HEK293 (cell line): Measurements from ENCODE around the gene RHBDF2.
A peak's percentile ranks its signal among the peaks of the same experiment; 100 is the strongest.

ENCODE experiments used
- GLIS1 ChIP-seq: fragments of 450-650 bp; formaldehyde crosslinking; IDR thresholded peaks from 2 replicates; pipeline ENCODE4 v1.5.1; 2016; ENCODE audit warnings: missing biosample characterization, missing genetic modification characterization
- RBAK ChIP-seq: fragments of 450-650 bp; formaldehyde crosslinking; IDR thresholded peaks from 2 replicates; pipeline ENCODE4 v1.5.1; 2016; ENCODE audit warnings: missing biosample characterization, missing genetic modification characterization
- ZBTB20 ChIP-seq: fragments of 450-650 bp; formaldehyde crosslinking; IDR thresholded peaks from 2 replicates; pipeline ENCODE4 v1.5.1; 2016; ENCODE audit warnings: missing biosample characterization, missing genetic modification characterization
- ZBTB48 ChIP-seq: fragments of 450-650 bp; formaldehyde crosslinking; IDR thresholded peaks from 2 replicates; pipeline ENCODE4 v1.5.1; 2016; ENCODE audit warnings: missing biosample characterization, missing genetic modification characterization
- ZFHX2 ChIP-seq: fragments of 450-650 bp; formaldehyde crosslinking; conservative IDR thresholded peaks from 2 replicates; pipeline ENCODE4 v1.5.1; 2016; ENCODE audit warnings: missing biosample characterization, missing genetic modification characterization
- ZNF221 ChIP-seq: fragments of 450-650 bp; formaldehyde crosslinking; IDR thresholded peaks from 2 replicates; pipeline ENCODE4 v1.5.1; 2017; ENCODE audit warnings: missing biosample characterization, missing genetic modification characterization, borderline replicate concordance
- ZNF274 ChIP-seq, 2 experiments: fragments of 200-500 bp in 1 of 2; fragments of 450-650 bp in 1 of 2; sonication (Bioruptor generic) in 1 of 2; formaldehyde crosslinking in 1 of 2; IDR thresholded peaks; 2 replicates each; pipeline versions ENCODE4 v1.5.1 to v1.6.1; 2014 to 2016; ENCODE audit warnings: borderline replicate concordance in 1 of 2, inconsistent platforms in 1 of 2, low read length in 1 of 2, missing biosample characterization in 1 of 2, missing genetic modification characterization in 1 of 2
- ZNF324 ChIP-seq: fragments of 450-650 bp; formaldehyde crosslinking; IDR thresholded peaks from 2 replicates; pipeline ENCODE4 v1.5.1; 2016; ENCODE audit warnings: missing biosample characterization, missing genetic modification characterization
- ZNF423 ChIP-seq: fragments of 450-650 bp; formaldehyde crosslinking; IDR thresholded peaks from 2 replicates; pipeline ENCODE4 v1.5.1; 2016; ENCODE audit warnings: missing biosample characterization, missing genetic modification characterization
- ZNF701 ChIP-seq: fragments of 450-650 bp; formaldehyde crosslinking; IDR thresholded peaks from 2 replicates; pipeline ENCODE4 v1.5.1; 2016; ENCODE audit warnings: missing biosample characterization, missing genetic modification characterization
- ZNF837 ChIP-seq: fragments of 450-650 bp; formaldehyde crosslinking; IDR thresholded peaks from 2 replicates; pipeline ENCODE4 v1.5.1; 2016; ENCODE audit warnings: missing biosample characterization, missing genetic modification characterization
- ZSCAN4 ChIP-seq: fragments of 450-650 bp; formaldehyde crosslinking; IDR thresholded peaks from 2 replicates; pipeline ENCODE4 v1.5.1; 2017; ENCODE audit warnings: missing biosample characterization, missing genetic modification characterization
- ZXDB ChIP-seq: fragments of 450-650 bp; formaldehyde crosslinking; IDR thresholded peaks from 2 replicates; pipeline ENCODE4 v1.5.1; 2016; ENCODE audit warnings: missing biosample characterization, missing genetic modification characterization
- TF ChIP-seq, protein P1 (sequence below): fragments of 450-650 bp; formaldehyde crosslinking; IDR thresholded peaks from 2 replicates; pipeline ENCODE4 v1.5.1; 2016; ENCODE audit warnings: missing biosample characterization, missing genetic modification characterization, borderline replicate concordance
- TF ChIP-seq, protein P2 (sequence below): fragments of 450-650 bp; formaldehyde crosslinking; IDR thresholded peaks from 2 replicates; pipeline ENCODE4 v1.5.1; 2016; ENCODE audit warnings: missing biosample characterization, missing genetic modification characterization
- TF ChIP-seq, protein P3 (sequence below): fragments of 450-650 bp; formaldehyde crosslinking; IDR thresholded peaks from 2 replicates; pipeline ENCODE4 v1.5.1; 2017; ENCODE audit warnings: missing biosample characterization, missing genetic modification characterization
- TF ChIP-seq, protein P4 (sequence below): fragments of 450-650 bp; formaldehyde crosslinking; IDR thresholded peaks from 2 replicates; pipeline ENCODE4 v1.5.1; 2016; ENCODE audit warnings: missing biosample characterization, missing genetic modification characterization, low read depth

RHBDF2 gene

GRCh38 chr17:76545918-76546555, 44.8 kb upstream of the RHBDF2 start (continued):
- TF ChIP-seq, protein P1, sequence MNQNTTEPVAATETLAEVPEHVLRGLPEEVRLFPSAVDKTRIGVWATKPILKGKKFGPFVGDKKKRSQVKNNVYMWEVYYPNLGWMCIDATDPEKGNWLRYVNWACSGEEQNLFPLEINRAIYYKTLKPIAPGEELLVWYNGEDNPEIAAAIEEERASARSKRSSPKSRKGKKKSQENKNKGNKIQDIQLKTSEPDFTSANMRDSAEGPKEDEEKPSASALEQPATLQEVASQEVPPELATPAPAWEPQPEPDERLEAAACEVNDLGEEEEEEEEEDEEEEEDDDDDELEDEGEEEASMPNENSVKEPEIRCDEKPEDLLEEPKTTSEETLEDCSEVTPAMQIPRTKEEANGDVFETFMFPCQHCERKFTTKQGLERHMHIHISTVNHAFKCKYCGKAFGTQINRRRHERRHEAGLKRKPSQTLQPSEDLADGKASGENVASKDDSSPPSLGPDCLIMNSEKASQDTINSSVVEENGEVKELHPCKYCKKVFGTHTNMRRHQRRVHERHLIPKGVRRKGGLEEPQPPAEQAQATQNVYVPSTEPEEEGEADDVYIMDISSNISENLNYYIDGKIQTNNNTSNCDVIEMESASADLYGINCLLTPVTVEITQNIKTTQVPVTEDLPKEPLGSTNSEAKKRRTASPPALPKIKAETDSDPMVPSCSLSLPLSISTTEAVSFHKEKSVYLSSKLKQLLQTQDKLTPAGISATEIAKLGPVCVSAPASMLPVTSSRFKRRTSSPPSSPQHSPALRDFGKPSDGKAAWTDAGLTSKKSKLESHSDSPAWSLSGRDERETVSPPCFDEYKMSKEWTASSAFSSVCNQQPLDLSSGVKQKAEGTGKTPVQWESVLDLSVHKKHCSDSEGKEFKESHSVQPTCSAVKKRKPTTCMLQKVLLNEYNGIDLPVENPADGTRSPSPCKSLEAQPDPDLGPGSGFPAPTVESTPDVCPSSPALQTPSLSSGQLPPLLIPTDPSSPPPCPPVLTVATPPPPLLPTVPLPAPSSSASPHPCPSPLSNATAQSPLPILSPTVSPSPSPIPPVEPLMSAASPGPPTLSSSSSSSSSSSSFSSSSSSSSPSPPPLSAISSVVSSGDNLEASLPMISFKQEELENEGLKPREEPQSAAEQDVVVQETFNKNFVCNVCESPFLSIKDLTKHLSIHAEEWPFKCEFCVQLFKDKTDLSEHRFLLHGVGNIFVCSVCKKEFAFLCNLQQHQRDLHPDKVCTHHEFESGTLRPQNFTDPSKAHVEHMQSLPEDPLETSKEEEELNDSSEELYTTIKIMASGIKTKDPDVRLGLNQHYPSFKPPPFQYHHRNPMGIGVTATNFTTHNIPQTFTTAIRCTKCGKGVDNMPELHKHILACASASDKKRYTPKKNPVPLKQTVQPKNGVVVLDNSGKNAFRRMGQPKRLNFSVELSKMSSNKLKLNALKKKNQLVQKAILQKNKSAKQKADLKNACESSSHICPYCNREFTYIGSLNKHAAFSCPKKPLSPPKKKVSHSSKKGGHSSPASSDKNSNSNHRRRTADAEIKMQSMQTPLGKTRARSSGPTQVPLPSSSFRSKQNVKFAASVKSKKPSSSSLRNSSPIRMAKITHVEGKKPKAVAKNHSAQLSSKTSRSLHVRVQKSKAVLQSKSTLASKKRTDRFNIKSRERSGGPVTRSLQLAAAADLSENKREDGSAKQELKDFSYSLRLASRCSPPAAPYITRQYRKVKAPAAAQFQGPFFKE = no peak
- TF ChIP-seq ZNF324 (tag by site-specific recombination) = no peak
- TF ChIP-seq ZNF423 (tag by site-specific recombination) = peak; percentile 93
- TF ChIP-seq, protein P2, sequence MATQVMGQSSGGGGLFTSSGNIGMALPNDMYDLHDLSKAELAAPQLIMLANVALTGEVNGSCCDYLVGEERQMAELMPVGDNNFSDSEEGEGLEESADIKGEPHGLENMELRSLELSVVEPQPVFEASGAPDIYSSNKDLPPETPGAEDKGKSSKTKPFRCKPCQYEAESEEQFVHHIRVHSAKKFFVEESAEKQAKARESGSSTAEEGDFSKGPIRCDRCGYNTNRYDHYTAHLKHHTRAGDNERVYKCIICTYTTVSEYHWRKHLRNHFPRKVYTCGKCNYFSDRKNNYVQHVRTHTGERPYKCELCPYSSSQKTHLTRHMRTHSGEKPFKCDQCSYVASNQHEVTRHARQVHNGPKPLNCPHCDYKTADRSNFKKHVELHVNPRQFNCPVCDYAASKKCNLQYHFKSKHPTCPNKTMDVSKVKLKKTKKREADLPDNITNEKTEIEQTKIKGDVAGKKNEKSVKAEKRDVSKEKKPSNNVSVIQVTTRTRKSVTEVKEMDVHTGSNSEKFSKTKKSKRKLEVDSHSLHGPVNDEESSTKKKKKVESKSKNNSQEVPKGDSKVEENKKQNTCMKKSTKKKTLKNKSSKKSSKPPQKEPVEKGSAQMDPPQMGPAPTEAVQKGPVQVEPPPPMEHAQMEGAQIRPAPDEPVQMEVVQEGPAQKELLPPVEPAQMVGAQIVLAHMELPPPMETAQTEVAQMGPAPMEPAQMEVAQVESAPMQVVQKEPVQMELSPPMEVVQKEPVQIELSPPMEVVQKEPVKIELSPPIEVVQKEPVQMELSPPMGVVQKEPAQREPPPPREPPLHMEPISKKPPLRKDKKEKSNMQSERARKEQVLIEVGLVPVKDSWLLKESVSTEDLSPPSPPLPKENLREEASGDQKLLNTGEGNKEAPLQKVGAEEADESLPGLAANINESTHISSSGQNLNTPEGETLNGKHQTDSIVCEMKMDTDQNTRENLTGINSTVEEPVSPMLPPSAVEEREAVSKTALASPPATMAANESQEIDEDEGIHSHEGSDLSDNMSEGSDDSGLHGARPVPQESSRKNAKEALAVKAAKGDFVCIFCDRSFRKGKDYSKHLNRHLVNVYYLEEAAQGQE (tag by site-specific recombination) = peak; percentile 61
- 0 out of 2 replicates have a peak, but pooled peaks have one; percentile 36 for TF ChIP-seq ZSCAN4 (tag by site-specific recombination)
- TF ChIP-seq ZNF701 (tag by site-specific recombination) = no peak
- no peak for TF ChIP-seq ZNF221 (tag by site-specific recombination)
- TF ChIP-seq, protein P3, sequence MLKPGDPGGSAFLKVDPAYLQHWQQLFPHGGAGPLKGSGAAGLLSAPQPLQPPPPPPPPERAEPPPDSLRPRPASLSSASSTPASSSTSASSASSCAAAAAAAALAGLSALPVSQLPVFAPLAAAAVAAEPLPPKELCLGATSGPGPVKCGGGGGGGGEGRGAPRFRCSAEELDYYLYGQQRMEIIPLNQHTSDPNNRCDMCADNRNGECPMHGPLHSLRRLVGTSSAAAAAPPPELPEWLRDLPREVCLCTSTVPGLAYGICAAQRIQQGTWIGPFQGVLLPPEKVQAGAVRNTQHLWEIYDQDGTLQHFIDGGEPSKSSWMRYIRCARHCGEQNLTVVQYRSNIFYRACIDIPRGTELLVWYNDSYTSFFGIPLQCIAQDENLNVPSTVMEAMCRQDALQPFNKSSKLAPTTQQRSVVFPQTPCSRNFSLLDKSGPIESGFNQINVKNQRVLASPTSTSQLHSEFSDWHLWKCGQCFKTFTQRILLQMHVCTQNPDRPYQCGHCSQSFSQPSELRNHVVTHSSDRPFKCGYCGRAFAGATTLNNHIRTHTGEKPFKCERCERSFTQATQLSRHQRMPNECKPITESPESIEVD (tag by site-specific recombination) = no peak
- TF ChIP-seq ZXDB = no peak
- no peak for TF ChIP-seq ZNF837
- TF ChIP-seq RBAK (tag by site-specific recombination) = no peak
- TF ChIP-seq ZNF274 (IDR thresholded peaks at IDR 0.05; ENCODE audit: low read length) = no peak
- no peak for TF ChIP-seq ZNF274 (tag by site-specific recombination; IDR thresholded peaks at IDR 0.05; ENCODE audit: borderline replicate concordance)
- TF ChIP-seq, protein P4, sequence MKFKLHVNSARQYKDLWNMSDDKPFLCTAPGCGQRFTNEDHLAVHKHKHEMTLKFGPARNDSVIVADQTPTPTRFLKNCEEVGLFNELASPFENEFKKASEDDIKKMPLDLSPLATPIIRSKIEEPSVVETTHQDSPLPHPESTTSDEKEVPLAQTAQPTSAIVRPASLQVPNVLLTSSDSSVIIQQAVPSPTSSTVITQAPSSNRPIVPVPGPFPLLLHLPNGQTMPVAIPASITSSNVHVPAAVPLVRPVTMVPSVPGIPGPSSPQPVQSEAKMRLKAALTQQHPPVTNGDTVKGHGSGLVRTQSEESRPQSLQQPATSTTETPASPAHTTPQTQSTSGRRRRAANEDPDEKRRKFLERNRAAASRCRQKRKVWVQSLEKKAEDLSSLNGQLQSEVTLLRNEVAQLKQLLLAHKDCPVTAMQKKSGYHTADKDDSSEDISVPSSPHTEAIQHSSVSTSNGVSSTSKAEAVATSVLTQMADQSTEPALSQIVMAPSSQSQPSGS (tag by site-specific recombination) = no peak
- TF ChIP-seq ZBTB48 (tag by site-specific recombination) = 0 out of 2 replicates have a peak, but pooled peaks have one; percentile 18
- TF ChIP-seq GLIS1 (tag by site-specific recombination) = peak; percentile 75; the same call in 1 of the 2 replicates
- 0 out of 2 replicates have a peak, but pooled peaks have one; percentile 5 for TF ChIP-seq ZBTB20 (tag by site-specific recombination)
- no peak for TF ChIP-seq ZFHX2 (tag by site-specific recombination)
